ENCODE measurements around the gene TAGLN.

DNA sequence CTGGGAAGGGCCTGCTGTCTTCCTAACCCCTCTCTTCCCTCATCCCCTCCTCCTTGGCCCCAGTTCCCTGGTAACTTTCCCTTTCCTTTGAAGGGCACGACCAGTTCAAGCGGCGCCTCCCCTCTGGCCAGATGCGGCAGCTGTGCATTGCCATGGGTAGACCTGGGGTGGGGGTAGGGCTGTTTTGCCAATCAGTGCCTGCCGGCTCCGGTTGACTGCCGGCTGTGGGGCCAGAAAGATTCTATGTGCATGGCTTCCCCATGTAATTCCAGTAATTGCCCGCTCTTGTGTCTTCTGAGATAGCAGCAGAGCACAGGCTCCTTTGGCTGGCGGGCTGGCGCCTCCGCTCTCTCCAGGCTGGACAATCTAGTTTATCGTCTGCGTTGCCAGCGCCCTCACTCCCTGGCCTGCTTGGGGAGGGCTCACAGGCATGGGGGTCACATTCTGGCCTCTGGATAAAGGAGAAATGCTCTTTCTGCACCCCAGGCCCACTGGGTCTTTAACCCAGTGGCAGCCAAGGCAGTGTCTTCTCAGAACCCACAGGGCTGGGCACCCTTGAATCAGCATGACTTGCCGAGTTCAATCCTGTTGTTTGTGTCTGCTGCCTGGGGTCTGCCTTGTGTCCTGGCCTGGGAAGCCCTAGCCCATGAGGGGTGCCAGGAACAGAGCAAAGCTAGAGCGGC is 11.2 kb upstream of the TAGLN start:
- TF ChIP-seq, protein P1, sequence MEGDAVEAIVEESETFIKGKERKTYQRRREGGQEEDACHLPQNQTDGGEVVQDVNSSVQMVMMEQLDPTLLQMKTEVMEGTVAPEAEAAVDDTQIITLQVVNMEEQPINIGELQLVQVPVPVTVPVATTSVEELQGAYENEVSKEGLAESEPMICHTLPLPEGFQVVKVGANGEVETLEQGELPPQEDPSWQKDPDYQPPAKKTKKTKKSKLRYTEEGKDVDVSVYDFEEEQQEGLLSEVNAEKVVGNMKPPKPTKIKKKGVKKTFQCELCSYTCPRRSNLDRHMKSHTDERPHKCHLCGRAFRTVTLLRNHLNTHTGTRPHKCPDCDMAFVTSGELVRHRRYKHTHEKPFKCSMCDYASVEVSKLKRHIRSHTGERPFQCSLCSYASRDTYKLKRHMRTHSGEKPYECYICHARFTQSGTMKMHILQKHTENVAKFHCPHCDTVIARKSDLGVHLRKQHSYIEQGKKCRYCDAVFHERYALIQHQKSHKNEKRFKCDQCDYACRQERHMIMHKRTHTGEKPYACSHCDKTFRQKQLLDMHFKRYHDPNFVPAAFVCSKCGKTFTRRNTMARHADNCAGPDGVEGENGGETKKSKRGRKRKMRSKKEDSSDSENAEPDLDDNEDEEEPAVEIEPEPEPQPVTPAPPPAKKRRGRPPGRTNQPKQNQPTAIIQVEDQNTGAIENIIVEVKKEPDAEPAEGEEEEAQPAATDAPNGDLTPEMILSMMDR (IDR thresholded peaks at IDR 0.05 in 8 of 11, conservative IDR thresholded peaks at IDR 0.05 in 3 of 11) = no peak
- no peak for TF ChIP-seq POLR2A (IDR thresholded peaks at IDR 0.05)
